SH-SY5Y (cell line): ENCODE measurements around the gene MID1.

Source experiments
- GATA2 ChIP-seq: IDR thresholded peaks from 2 replicates; pipeline ENCODE4 v1.6.1; 2011; ENCODE audit warnings: mild to moderate bottlenecking, low read depth, low read length
- GATA3 ChIP-seq: IDR thresholded peaks from 2 replicates; pipeline ENCODE4 v1.6.1; 2011; ENCODE audit warnings: low read depth, mild to moderate bottlenecking, low read length, moderate library complexity

DNA sequence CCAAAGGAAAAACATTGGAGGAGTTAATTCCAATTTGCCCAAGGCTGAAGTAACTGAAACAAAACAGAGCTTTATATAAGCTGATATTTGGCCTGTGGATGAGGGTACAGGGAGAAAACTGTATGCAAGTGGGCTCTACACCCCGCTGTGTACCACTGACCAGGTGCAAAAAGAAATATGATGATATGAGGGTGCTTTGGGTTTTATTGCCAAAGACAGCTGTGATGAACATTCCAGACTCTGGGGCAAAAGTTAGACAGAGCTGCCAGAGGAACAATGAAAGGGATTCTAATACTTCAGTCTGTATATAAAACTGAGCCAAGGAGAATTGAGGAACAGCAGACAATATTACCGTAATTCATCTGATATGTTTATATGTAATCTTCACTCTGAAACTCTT lies 117.4 kb downstream of the MID1 start:
- TF ChIP-seq GATA3 = no peak
- no peak for TF ChIP-seq GATA2
